Urinary bladder (tissue), 4 donors: ENCODE results near the gene RNU5B-1. TPM values are rescaled to one million over a fixed set of nuclear protein-coding genes. Genes with fewer than 3 reads are reported as not detected.
A peak's percentile ranks its signal among the peaks of the same experiment; 100 is the strongest.
"Not testable (repeated sequence)": the region's sequence is repeated elsewhere in the genome, so short reads cannot be mapped to it uniquely, and the experiment has no call there.

Experiments
- DNase-seq: peaks from one replicate; pipeline ENCODE4 v3.0.0-alpha.2; 2015; ENCODE audit errors: extremely low spot score
- H3K27ac ChIP-seq: one replicate; pipeline ENCODE4 v1.5.1; 2013; ENCODE audit warnings: low read depth, mild to moderate bottlenecking, moderate library complexity
- H3K36me3 ChIP-seq: one replicate; pipeline ENCODE4 v1.6.1; 2013; ENCODE audit warnings: mild to moderate bottlenecking, moderate library complexity; ENCODE audit not compliant: insufficient read depth
- H3K4me1 ChIP-seq: one replicate; pipeline ENCODE4 v1.6.1; 2013; ENCODE audit warnings: mild to moderate bottlenecking, moderate library complexity; ENCODE audit not compliant: insufficient read depth
- H3K4me3 ChIP-seq: one replicate; pipeline ENCODE4 v1.5.1; 2013; ENCODE audit warnings: low read depth, low read length
- WGBS: extraction: QIAGEN DNeasy Blood & Tissue Kit; methylation state at CpG from one replicate; pipeline ENCODE4 v1.1.7; 2013; 5-methylcytosine and 5-hydroxymethylcytosine counted together
- polyA plus RNA-seq: library from polyadenylated mRNA; stranded (reverse); fragments of 200-250 nt; gene quantifications from one replicate; pipeline ENCODE4 v1.2.3, GENCODE V29; 2013
- small RNA-seq: library from RNA; depleted of rRNA; stranded (forward); fragments of <200 nt; gene quantifications from one replicate; pipeline ENCODE3, GENCODE V24; 2014
- total RNA-seq: library from RNA; depleted of rRNA; stranded (reverse); fragments of >200 nt; gene quantifications from one replicate; pipeline ENCODE4 v1.2.3, GENCODE V29; 2014
- donor health status: healthy with polysubstance abuse.
- donor health status: healthy.

The RNU5B-1 gene
- total and polyA plus RNA-seq, 2 donors: under 0.01 TPM; not detected in 1

- WGBS: 72% methylated on average over 1 of the region's 1 CpG
- not testable (repeated sequence) for H3K4me3 ChIP-seq, H3K36me3 ChIP-seq, H3K27ac ChIP-seq, DNase-seq, H3K4me1 ChIP-seq
Measured at GRCh38 chr15:65351972-65352371, 47.5 kb downstream of the RNU5B-1 start.

Small RNAs within 50 kb of the gene (small RNA-seq; reads per million reads assigned to genes)
- gene RNU5A-1 (470,753 reads per million, percentile 100 among the genes with 10 or more reads in this experiment), gene RNU5B-1 (103,113 reads per million, percentile 100 among the genes with 10 or more reads in this experiment), gene SNORA24B (0.09 reads per million)

Other genes with a start within 250 kb of the RNU5B-1 start
- gene RASL12, start 236.7 kb upstream of the RNU5B-1 start, total RNA-seq: 54.6 TPM
- 85.0 TPM for gene RASL12, start 236.7 kb upstream of the RNU5B-1 start, polyA plus RNA-seq
- 0.32 TPM for gene KBTBD13, start 227.9 kb upstream of the RNU5B-1 start, total RNA-seq
- 0.19 TPM for gene KBTBD13, start 227.9 kb upstream of the RNU5B-1 start, polyA plus RNA-seq
- 3.9 TPM for gene UBAP1L, start 189.5 kb upstream of the RNU5B-1 start, total RNA-seq
- 1.9 TPM for gene UBAP1L, start 189.5 kb upstream of the RNU5B-1 start, polyA plus RNA-seq
- gene PDCD7, start 170.9 kb upstream of the RNU5B-1 start, total RNA-seq: 18.3 TPM
- gene PDCD7, start 170.9 kb upstream of the RNU5B-1 start, polyA plus RNA-seq: 27.3 TPM
- gene CLPX, start 119.3 kb upstream of the RNU5B-1 start, total RNA-seq: 73.6 TPM
- gene CLPX, start 119.3 kb upstream of the RNU5B-1 start, polyA plus RNA-seq: 24.9 TPM
- gene CILP, start 93.2 kb upstream of the RNU5B-1 start, total RNA-seq: 49.3 TPM
- gene CILP, start 93.2 kb upstream of the RNU5B-1 start, polyA plus RNA-seq: 72.2 TPM
- 8.2 TPM for gene PARP16, start 17.8 kb upstream of the RNU5B-1 start, total RNA-seq
- 13.4 TPM for gene PARP16, start 17.8 kb upstream of the RNU5B-1 start, polyA plus RNA-seq
- gene RNU5A-1, start 8.6 kb upstream of the RNU5B-1 start, total RNA-seq: not detected
- not detected for gene RNU5A-1, start 8.6 kb upstream of the RNU5B-1 start, polyA plus RNA-seq
- gene IGDCC3, start 73.3 kb downstream of the RNU5B-1 start, total RNA-seq: 1.4 TPM
- 0.13 TPM for gene IGDCC3, start 73.3 kb downstream of the RNU5B-1 start, polyA plus RNA-seq
- 36.5 TPM for gene IGDCC4, start 118.3 kb downstream of the RNU5B-1 start, total RNA-seq
- gene IGDCC4, start 118.3 kb downstream of the RNU5B-1 start, polyA plus RNA-seq: 5.9 TPM
- 65.6 TPM for gene DPP8, start 213.0 kb downstream of the RNU5B-1 start, total RNA-seq
- 23.7 TPM for gene DPP8, start 213.0 kb downstream of the RNU5B-1 start, polyA plus RNA-seq
- gene HACD3, start 225.8 kb downstream of the RNU5B-1 start, total RNA-seq: 141 TPM
- 37.4 TPM for gene HACD3, start 225.8 kb downstream of the RNU5B-1 start, polyA plus RNA-seq